GM18499 (cell line): ENCODE results near the gene GRK3.

ENCODE experiments used
- ATAC-seq: cut with Tn5 transposase; IDR thresholded peaks from one replicate; pipeline ENCODE4 v1.9.1; 2021; ENCODE audit warnings: moderate number of reproducible peaks; ENCODE audit not compliant: insufficient read depth, unreplicated experiment

Gene GRK3

DNA sequence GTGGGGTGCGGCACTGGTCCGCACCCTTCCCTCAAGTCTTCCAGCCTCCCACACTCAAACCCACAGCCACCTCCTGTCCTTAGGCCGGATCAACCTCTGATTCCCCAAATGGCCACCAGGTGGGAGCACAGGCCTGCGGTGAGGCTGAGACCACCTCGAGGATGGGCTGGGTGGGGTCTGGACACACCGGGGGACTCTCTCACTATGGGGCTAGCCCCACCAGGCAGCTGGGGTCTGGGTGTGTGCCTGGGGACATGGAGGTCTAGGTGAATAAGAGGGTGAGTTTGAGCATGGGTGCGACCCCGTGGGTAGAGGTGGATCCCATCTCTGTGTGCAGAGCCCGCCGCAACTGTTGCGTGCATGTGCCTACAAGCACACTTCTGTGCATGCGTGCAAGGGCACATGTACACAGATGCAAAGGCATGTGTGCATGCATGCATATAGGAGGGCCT is 210.1 kb downstream of the GRK3 start:
- ATAC-seq: no peak

DNA sequence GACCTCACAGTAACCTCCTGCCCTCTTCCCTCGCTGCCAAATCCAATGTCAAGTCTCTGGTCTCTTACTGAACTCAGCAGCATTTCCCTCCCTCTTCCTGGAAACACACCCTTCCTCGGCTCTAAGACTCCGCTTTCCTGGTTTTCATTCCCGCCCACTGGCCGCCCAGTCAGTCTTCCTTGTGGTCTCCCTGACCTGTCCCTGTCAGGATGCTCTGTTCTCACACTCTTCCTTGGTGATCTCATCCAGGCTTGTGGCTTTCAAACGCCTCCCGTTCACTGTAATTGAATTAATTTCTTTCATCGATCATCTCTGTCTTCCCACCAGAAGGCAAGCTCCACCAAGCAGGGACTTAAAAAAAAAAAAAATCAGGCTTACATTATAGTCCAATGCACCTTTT is 211.1 kb downstream of the GRK3 start:
- ATAC-seq: no peak

GRCh38 chr22:25777411-25777810 is 212.9 kb downstream of the GRK3 start:
- no peak for ATAC-seq

GRCh38 chr22:25777870-25778269 is 213.4 kb downstream of the GRK3 start:
- no peak for ATAC-seq
